Glomerular visceral epithelial cell (primary cell): ENCODE data around the gene EVI2B.
A peak's percentile ranks its signal among the peaks of the same experiment; 100 is the strongest.
"Not testable (repeated sequence)": the region's sequence is repeated elsewhere in the genome, so short reads cannot be mapped to it uniquely, and the experiment has no call there.

Source experiments
- DNase-seq: peaks from one replicate; pipeline ENCODE4 v3.0.0-alpha.2; 2016; ENCODE audit errors: extremely low spot score

The EVI2B gene

GRCh38 chr17:31310260-31310659 is 3.6 kb downstream of the EVI2B start:
- no peak for DNase-seq

GRCh38 chr17:31309556-31309955 is 4.3 kb downstream of the EVI2B start:
- no peak for DNase-seq

- no peak for DNase-seq
Observed at GRCh38 chr17:31308372-31309334, 5.2 kb downstream of the EVI2B start.

- DNase-seq, result no peak
Observed at GRCh38 chr17:31307640-31308039, 6.2 kb downstream of the EVI2B start.

- DNase-seq, result peak; percentile 32
Observed at GRCh38 chr17:31299624-31300023, 14.2 kb downstream of the EVI2B start.

- DNase-seq, result no peak
Observed at GRCh38 chr17:31297090-31297489, 16.8 kb downstream of the EVI2B start, which contains the start of gene OMG. Gene OMG (minus strand): TSS chr17:31297239. CDS start chr17:31296331, 908 bp downstream.

GRCh38 chr17:31296142-31296541 is 17.7 kb downstream of the EVI2B start:
- DNase-seq, result no peak

- DNase-seq, result no peak
Observed at GRCh38 chr17:31295489-31295871, 18.4 kb downstream of the EVI2B start.

GRCh38 chr17:31294820-31295488 is 18.9 kb downstream of the EVI2B start:
- DNase-seq, result peak; percentile 41

- DNase-seq, result no peak
Observed at GRCh38 chr17:31294231-31294630, 19.6 kb downstream of the EVI2B start.

- DNase-seq, result no peak
Observed at GRCh38 chr17:31293581-31293980, 20.3 kb downstream of the EVI2B start.

- no peak for DNase-seq
Observed at GRCh38 chr17:31291820-31292219, 22.0 kb downstream of the EVI2B start.

- no peak for DNase-seq
Observed at GRCh38 chr17:31289790-31290189, 24.1 kb downstream of the EVI2B start.

- not testable (repeated sequence) for DNase-seq
Observed at GRCh38 chr17:31287932-31288331, 25.9 kb downstream of the EVI2B start.

- no peak for DNase-seq
Observed at GRCh38 chr17:31286587-31286986, 27.3 kb downstream of the EVI2B start.

GRCh38 chr17:31283841-31284240 is 30.0 kb downstream of the EVI2B start:
- no peak for DNase-seq

- DNase-seq, result no peak
Observed at GRCh38 chr17:31281061-31281460, 32.8 kb downstream of the EVI2B start.

- DNase-seq, result no peak
Observed at GRCh38 chr17:31279401-31279800, 34.5 kb downstream of the EVI2B start.

GRCh38 chr17:31275116-31275515 is 38.7 kb downstream of the EVI2B start:
- DNase-seq, result no peak

- DNase-seq, result no peak
Observed at GRCh38 chr17:31274252-31274651, 39.6 kb downstream of the EVI2B start.

GRCh38 chr17:31273516-31273915 is 40.3 kb downstream of the EVI2B start:
- no peak for DNase-seq

- no peak for DNase-seq
Observed at GRCh38 chr17:31272803-31273202, 41.1 kb downstream of the EVI2B start.

- no peak for DNase-seq
Observed at GRCh38 chr17:31272236-31272635, 41.6 kb downstream of the EVI2B start.
